Ectodermal cell (in vitro differentiated cells): Measurements from ENCODE around the gene PRKG1.

Source experiments
- H3K27ac ChIP-seq: 2 replicates; pipeline ENCODE4 v1.7.0; 2013; ENCODE audit warnings: mild to moderate bottlenecking, low read depth, low read length; ENCODE audit not compliant: insufficient read depth, poor library complexity, severe bottlenecking
- H3K27me3 ChIP-seq: 2 replicates; pipeline ENCODE4 v1.7.0; 2013; ENCODE audit warnings: mild to moderate bottlenecking, low read length; ENCODE audit not compliant: insufficient read depth, control insufficient read depth, poor library complexity, severe bottlenecking
- H3K36me3 ChIP-seq: one replicate; pipeline ENCODE4 v1.7.0; 2013; ENCODE audit warnings: low read length; ENCODE audit not compliant: control insufficient read depth, insufficient read depth
- H3K4me1 ChIP-seq: one replicate; pipeline ENCODE4 v1.7.0; 2013; ENCODE audit warnings: low read length; ENCODE audit not compliant: control insufficient read depth, insufficient read depth
- H3K4me3 ChIP-seq: 2 replicates; pipeline ENCODE4 v1.7.0; 2013; ENCODE audit warnings: low read depth, low read length, control low read depth; ENCODE audit not compliant: insufficient read depth
- H3K9me3 ChIP-seq: 2 replicates; pipeline ENCODE4 v1.7.0; 2013; ENCODE audit warnings: mild to moderate bottlenecking, low read length, moderate library complexity; ENCODE audit not compliant: control insufficient read depth
- WGBS, 2 experiments: methylation state at CpG; one replicate each; pipeline ENCODE4 v1.1.7; 2013; ENCODE audit warnings: missing lambda C conversion rate in 2 of 2; 5-methylcytosine and 5-hydroxymethylcytosine counted together

The PRKG1 gene

GRCh38 chr10:51955696-51956095 is 881.4 kb downstream of the PRKG1 start:
- Histone ChIP-seq H3K4me1 (peaks cover 6% of the 10 kb centered on the region), H3K27me3 (no peaks in the 10 kb centered on the region), H3K36me3 (no peaks in the 10 kb centered on the region), H3K9me3 (no peaks in the 10 kb centered on the region), H3K4me3 (no peak overlapping the region), H3K27ac (no peak overlapping the region)
- WGBS, 2 experiments: 14% methylated on average over 2 of the region's 2 CpGs

GRCh38 chr10:51956822-51957221 is 882.5 kb downstream of the PRKG1 start:
- Histone ChIP-seq H3K27ac (no peak overlapping the region), H3K4me1 (peaks cover 6% of the 10 kb centered on the region), H3K4me3 (no peak overlapping the region), H3K27me3 (no peaks in the 10 kb centered on the region), H3K36me3 (no peaks in the 10 kb centered on the region), H3K9me3 (no peaks in the 10 kb centered on the region)

GRCh38 chr10:51960494-51960895 is 886.2 kb downstream of the PRKG1 start:
- H3K9me3 ChIP-seq: no peaks in the 10 kb centered on the region
- H3K4me3 ChIP-seq: no peak overlapping the region
- WGBS, 2 experiments: 17 to 21% methylated on average over 8 of the region's 8 CpGs
- no peak overlapping the region for H3K27ac ChIP-seq
- peaks cover 6% of the 10 kb centered on the region for H3K4me1 ChIP-seq
- H3K27me3 ChIP-seq: no peaks in the 10 kb centered on the region
- no peaks in the 10 kb centered on the region for H3K36me3 ChIP-seq

- no peaks in the 10 kb centered on the region for H3K27me3 ChIP-seq
- 93 to 100% methylated on average over 1 to 3 of the region's 3 CpGs for WGBS, 2 experiments
- H3K4me1 ChIP-seq: no peaks in the 10 kb centered on the region
These were observed 887.1 kb downstream of the PRKG1 start for GRCh38 chr10:51961401-51961800.

GRCh38 chr10:51964630-51965029 is 890.3 kb downstream of the PRKG1 start:
- Histone ChIP-seq H3K4me3 (no peak overlapping the region), H3K27ac (no peak overlapping the region), H3K27me3 (no peaks in the 10 kb centered on the region), H3K9me3 (no peaks in the 10 kb centered on the region), H3K4me1 (no peaks in the 10 kb centered on the region), H3K36me3 (no peaks in the 10 kb centered on the region)
- 43 to 67% methylated on average over 1 to 2 of the region's 2 CpGs for WGBS, 2 experiments

More at GRCh38 chr10:51961401-51961800, 887.1 kb downstream of the PRKG1 start:
- no peaks in the 10 kb centered on the region for H3K36me3 ChIP-seq
- no peak overlapping the region for H3K4me3 ChIP-seq
- no peaks in the 10 kb centered on the region for H3K9me3 ChIP-seq
- H3K27ac ChIP-seq: no peak overlapping the region

- Histone ChIP-seq H3K4me3 (no peak overlapping the region), H3K27me3 (no peaks in the 10 kb centered on the region)
These were observed 891.2 kb downstream of the PRKG1 start for GRCh38 chr10:51965451-51965850.

GRCh38 chr10:51972733-51973346 is 898.6 kb downstream of the PRKG1 start:
- Histone ChIP-seq H3K27me3 (no peaks in the 10 kb centered on the region), H3K27ac (no peak overlapping the region), H3K36me3 (no peaks in the 10 kb centered on the region), H3K4me3 (no peak overlapping the region), H3K9me3 (no peaks in the 10 kb centered on the region), H3K4me1 (no peaks in the 10 kb centered on the region)
- WGBS, 2 experiments: 89 to 91% methylated on average over 3 of the region's 3 CpGs

More at GRCh38 chr10:51965451-51965850, 891.2 kb downstream of the PRKG1 start:
- Histone ChIP-seq H3K9me3 (no peaks in the 10 kb centered on the region), H3K36me3 (no peaks in the 10 kb centered on the region), H3K4me1 (no peaks in the 10 kb centered on the region), H3K27ac (no peak overlapping the region)

- H3K36me3 ChIP-seq: no peaks in the 10 kb centered on the region
- H3K4me1 ChIP-seq: no peaks in the 10 kb centered on the region
- H3K9me3 ChIP-seq: no peaks in the 10 kb centered on the region
- no peaks in the 10 kb centered on the region for H3K27me3 ChIP-seq
- H3K4me3 ChIP-seq: no peak overlapping the region
- no peak overlapping the region for H3K27ac ChIP-seq
These were observed 906.5 kb downstream of the PRKG1 start for GRCh38 chr10:51980752-51981151.

GRCh38 chr10:51981731-51982130 is 907.4 kb downstream of the PRKG1 start:
- Histone ChIP-seq H3K9me3 (no peaks in the 10 kb centered on the region), H3K36me3 (no peaks in the 10 kb centered on the region), H3K27me3 (no peaks in the 10 kb centered on the region), H3K4me1 (no peaks in the 10 kb centered on the region), H3K27ac (no peak overlapping the region), H3K4me3 (no peak overlapping the region)
- WGBS, 2 experiments: 94 to 100% methylated on average over 1 of the region's 1 CpG

GRCh38 chr10:51983481-51983880 is 909.2 kb downstream of the PRKG1 start:
- no peaks in the 10 kb centered on the region for H3K27me3 ChIP-seq
- no peaks in the 10 kb centered on the region for H3K9me3 ChIP-seq
- no peak overlapping the region for H3K27ac ChIP-seq
- WGBS, 2 experiments: 86 to 92% methylated on average over 2 of the region's 2 CpGs
- H3K4me3 ChIP-seq: no peak overlapping the region
- no peaks in the 10 kb centered on the region for H3K4me1 ChIP-seq
- no peaks in the 10 kb centered on the region for H3K36me3 ChIP-seq

GRCh38 chr10:51985336-51985735 is 911.0 kb downstream of the PRKG1 start:
- no peaks in the 10 kb centered on the region for H3K9me3 ChIP-seq
- H3K4me3 ChIP-seq: no peak overlapping the region
- H3K36me3 ChIP-seq: no peaks in the 10 kb centered on the region
- no peaks in the 10 kb centered on the region for H3K27me3 ChIP-seq
- H3K4me1 ChIP-seq: no peaks in the 10 kb centered on the region
- no peak overlapping the region for H3K27ac ChIP-seq
